ENCODE data around the gene SEC63. TPM values are rescaled to one million over a fixed set of nuclear protein-coding genes. Genes with fewer than 3 reads are reported as not detected.
"Not testable (repeated sequence)": the region's sequence is repeated elsewhere in the genome, so short reads cannot be mapped to it uniquely, and the experiment has no call there.

The SEC63 gene
- total RNA-seq, 2 experiments from 2014 or later = 80.3 to 86.7 TPM

- ATAC-seq (ENCODE audit: poor library complexity) (no peak), DNase-seq (no peak)
- no peak overlapping the region for H3K4me3 ChIP-seq (ENCODE audit: low read length)
- no peaks in the 10 kb centered on the region for H3K4me1 ChIP-seq (ENCODE audit: insufficient read depth, low read length)
- H3K4me1 Mint-ChIP-seq (ENCODE audit: low read depth) = no peaks in the 10 kb centered on the region
- H3K36me3 ChIP-seq (ENCODE audit: insufficient read depth, low read length) = peaks cover 59% of the 10 kb centered on the region
- H3K27ac ChIP-seq (ENCODE audit: low read depth in 1 of 2, low read length in 2 of 2) = no peak overlapping the region
- H3K9me3 Mint-ChIP-seq = no peaks in the 10 kb centered on the region
- H3K27me3 Mint-ChIP-seq = no peaks in the 10 kb centered on the region
- peaks cover 76% of the 10 kb centered on the region for H3K36me3 Mint-ChIP-seq (ENCODE audit: low read depth)
- ChIA-PET POLR2A (no interaction called here), CTCF (no interaction called here)
- no peak overlapping the region for H3K4me3 Mint-ChIP-seq
- intact Hi-C loops (cut with DNase I, micrococcal nuclease) = no loop called here
- H3K9me3 ChIP-seq (ENCODE audit: control insufficient read depth in 1 of 2, insufficient read depth in 1 of 2, low read length in 2 of 2) = no peaks in the 10 kb centered on the region
- H3K27me3 ChIP-seq (ENCODE audit: control insufficient read depth in 1 of 2, insufficient read depth in 2 of 2, low read length in 2 of 2) = no peaks in the 10 kb centered on the region
- TF ChIP-seq CTCF (IDR thresholded peaks at IDR 0.05) = no peak
- no peak overlapping the region for H3K27ac Mint-ChIP-seq
These were observed 80.0 kb downstream of the SEC63 start for GRCh38 chr6:107877968-107878367.

GRCh38 chr6:107871976-107872375, 86.0 kb downstream of the SEC63 start:
- Histone ChIP-seq H3K4me1 (ENCODE audit: insufficient read depth, low read length) (no peaks in the 10 kb centered on the region), H3K36me3 (ENCODE audit: insufficient read depth, low read length) (peaks cover 44% of the 10 kb centered on the region), H3K27ac (ENCODE audit: low read depth in 1 of 2, low read length in 2 of 2) (no peak overlapping the region), H3K27me3 (ENCODE audit: control insufficient read depth in 1 of 2, insufficient read depth in 2 of 2, low read length in 2 of 2) (no peaks in the 10 kb centered on the region), H3K4me3 (ENCODE audit: low read length) (no peak overlapping the region), H3K9me3 (ENCODE audit: control insufficient read depth in 1 of 2, insufficient read depth in 1 of 2, low read length in 2 of 2) (no peaks in the 10 kb centered on the region)
- DNase-seq (no peak), ATAC-seq (ENCODE audit: poor library complexity) (no peak)
- CTCF ChIA-PET = interaction anchor here (1.8 kb wide), 1 partner anchor 24 kb away, joined by 9 read pairs; no protein-coding TSS in a partner anchor
- intact Hi-C loops (cut with DNase I, micrococcal nuclease) = no loop called here
- Mint-ChIP-seq H3K27ac (no peak overlapping the region), H3K4me1 (ENCODE audit: low read depth) (peaks cover 4% of the 10 kb centered on the region), H3K27me3 (no peaks in the 10 kb centered on the region), H3K9me3 (no peaks in the 10 kb centered on the region), H3K36me3 (ENCODE audit: low read depth) (peaks cover 64% of the 10 kb centered on the region), H3K4me3 (no peak overlapping the region)
- no peak for TF ChIP-seq CTCF (IDR thresholded peaks at IDR 0.05)
- POLR2A ChIA-PET = no interaction called here

- intact Hi-C loops (cut with DNase I, micrococcal nuclease); H3K4me1 Mint-ChIP-seq (ENCODE audit: low read depth); ATAC-seq (ENCODE audit: poor library complexity); H3K27ac Mint-ChIP-seq; H3K27ac ChIP-seq (ENCODE audit: low read depth in 1 of 2, low read length in 2 of 2); H3K27me3 ChIP-seq (ENCODE audit: control insufficient read depth in 1 of 2, insufficient read depth in 2 of 2, low read length in 2 of 2); H3K4me1 ChIP-seq (ENCODE audit: insufficient read depth, low read length); H3K9me3 Mint-ChIP-seq; H3K27me3 Mint-ChIP-seq; H3K9me3 ChIP-seq (ENCODE audit: control insufficient read depth in 1 of 2, insufficient read depth in 1 of 2, low read length in 2 of 2); H3K4me3 Mint-ChIP-seq; DNase-seq; H3K4me3 ChIP-seq (ENCODE audit: low read length): not testable (repeated sequence)
- H3K36me3 Mint-ChIP-seq (ENCODE audit: low read depth) = peaks cover 60% of the 10 kb centered on the region
- ChIA-PET CTCF (interaction anchor here (1.1 to 1.8 kb wide), 2 partner anchors 23 to 142 kb away, joined by 3 to 9 read pairs; no protein-coding TSS in a partner anchor), POLR2A (interaction anchor here (0.6 kb wide), 1 partner anchor 144 kb away, joined by 3 read pairs; no protein-coding TSS in a partner anchor)
- H3K36me3 ChIP-seq (ENCODE audit: insufficient read depth, low read length) = peaks cover 42% of the 10 kb centered on the region
These were observed 86.5 kb downstream of the SEC63 start for GRCh38 chr6:107871512-107871911.

DNA sequence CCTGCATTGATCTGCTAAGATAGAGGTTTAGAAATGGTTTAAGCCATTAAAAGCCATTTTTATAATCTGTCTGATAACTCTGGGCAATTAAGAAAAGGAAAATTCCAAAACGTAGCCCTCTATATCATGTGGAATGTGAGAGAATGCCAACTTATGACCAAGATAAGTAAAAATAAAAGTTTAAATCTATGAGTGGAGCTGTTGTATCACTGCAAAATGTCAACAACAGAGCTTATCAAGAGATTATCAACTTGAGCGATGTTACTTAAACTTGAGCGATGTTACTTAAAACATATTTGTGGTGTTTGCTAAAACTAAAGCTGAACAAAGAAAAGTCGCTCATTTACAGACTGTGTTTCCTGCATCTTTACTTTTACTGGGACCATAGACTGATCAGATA, 87.0 kb downstream of the SEC63 start:
- Histone ChIP-seq H3K36me3 (ENCODE audit: insufficient read depth, low read length) (peaks cover 37% of the 10 kb centered on the region), H3K27ac (ENCODE audit: low read depth in 1 of 2, low read length in 2 of 2) (no peak overlapping the region), H3K4me3 (ENCODE audit: low read length) (no peak overlapping the region), H3K4me1 (ENCODE audit: insufficient read depth, low read length) (peaks cover 3% of the 10 kb centered on the region), H3K9me3 (ENCODE audit: control insufficient read depth in 1 of 2, insufficient read depth in 1 of 2, low read length in 2 of 2) (no peaks in the 10 kb centered on the region), H3K27me3 (ENCODE audit: control insufficient read depth in 1 of 2, insufficient read depth in 2 of 2, low read length in 2 of 2) (no peaks in the 10 kb centered on the region)
- no peak for ATAC-seq (ENCODE audit: poor library complexity)
- Mint-ChIP-seq H3K27ac (no peak overlapping the region), H3K4me3 (no peak overlapping the region), H3K27me3 (no peaks in the 10 kb centered on the region), H3K36me3 (ENCODE audit: low read depth) (peaks cover 55% of the 10 kb centered on the region), H3K4me1 (ENCODE audit: low read depth) (peaks cover 7% of the 10 kb centered on the region), H3K9me3 (no peaks in the 10 kb centered on the region)
- POLR2A ChIA-PET = interaction anchor here (0.6 kb wide), 1 partner anchor 143 kb away, joined by 3 read pairs; no protein-coding TSS in a partner anchor
- no peak for DNase-seq
- intact Hi-C loops (cut with DNase I, micrococcal nuclease) = no loop called here
- CTCF ChIA-PET = interaction anchor here (1.1 to 1.8 kb wide), 2 partner anchors 23 to 141 kb away, joined by 3 to 9 read pairs; no protein-coding TSS in a partner anchor
- no peak for TF ChIP-seq CTCF (IDR thresholded peaks at IDR 0.05)

All from CD4-positive, alpha-beta T cell (primary cell).